Measurements from ENCODE around the gene CEACAM8. TPM values are rescaled to one million over a fixed set of nuclear protein-coding genes. Genes with fewer than 3 reads are reported as not detected.

CEACAM8 gene
- total RNA-seq, 2 donors from 2014 or later = not detected

GRCh38 chr19:42576241-42576640 is 18.5 kb downstream of the CEACAM8 start:
- no peak overlapping the region for H3K4me3 Mint-ChIP-seq
- TF ChIP-seq CTCF (conservative IDR thresholded peaks at IDR 0.05) = no peak
- no peak overlapping the region for H3K27ac Mint-ChIP-seq
- WGBS, 2 experiments (ENCODE audit: insufficient coverage in 1 of 2, insufficient read length in 1 of 2) = 90 to 100% methylated on average over 1 to 2 of the region's 2 CpGs
- no peaks in the 10 kb centered on the region for H3K36me3 ChIP-seq (ENCODE audit: control insufficient read depth, insufficient read depth, low read length)
- peaks cover 26% of the 10 kb centered on the region for H3K27me3 Mint-ChIP-seq (ENCODE audit: insufficient read depth)
- no peaks in the 10 kb centered on the region for H3K4me1 ChIP-seq (ENCODE audit: control insufficient read depth, insufficient read depth, low read length)
- no peak overlapping the region for H3K4me3 ChIP-seq (ENCODE audit: low read length)
- peaks cover 12% of the 10 kb centered on the region for H3K27me3 ChIP-seq (ENCODE audit: control insufficient read depth, insufficient read depth, low read length, poor library complexity, severe bottlenecking)
- H3K4me1 Mint-ChIP-seq = peaks cover 6% of the 10 kb centered on the region
- H3K27ac ChIP-seq (ENCODE audit: low read depth, low read length) = no peak overlapping the region
- no peaks in the 10 kb centered on the region for H3K36me3 Mint-ChIP-seq (ENCODE audit: low read depth)
- H3K9ac ChIP-seq (ENCODE audit: extremely low read depth, low read length, poor library complexity, severe bottlenecking) = no peak overlapping the region
- no peak for DNase-seq
- H3K9me3 Mint-ChIP-seq = no peaks in the 10 kb centered on the region
- H3K9me3 ChIP-seq (ENCODE audit: control insufficient read depth, low read length) = no peaks in the 10 kb centered on the region

- Histone ChIP-seq H3K9me3 (ENCODE audit: control insufficient read depth, low read length) (no peaks in the 10 kb centered on the region), H3K4me1 (ENCODE audit: control insufficient read depth, insufficient read depth, low read length) (no peaks in the 10 kb centered on the region), H3K27me3 (ENCODE audit: control insufficient read depth, insufficient read depth, low read length, poor library complexity, severe bottlenecking) (peaks cover 5% of the 10 kb centered on the region), H3K27ac (ENCODE audit: low read depth, low read length) (no peak overlapping the region), H3K4me3 (ENCODE audit: low read length) (no peak overlapping the region), H3K36me3 (ENCODE audit: control insufficient read depth, insufficient read depth, low read length) (no peaks in the 10 kb centered on the region), H3K9ac (ENCODE audit: extremely low read depth, low read length, poor library complexity, severe bottlenecking) (no peak overlapping the region)
- H3K4me3 Mint-ChIP-seq = no peak overlapping the region
- no peak overlapping the region for H3K27ac Mint-ChIP-seq
- WGBS, 2 experiments (ENCODE audit: insufficient coverage in 1 of 2, insufficient read length in 1 of 2) = 60% methylated on average over 1 of the region's 1 CpG; no CpG with 5 or more reads in 1 of the 2 experiments
- H3K27me3 Mint-ChIP-seq (ENCODE audit: insufficient read depth) = peaks cover 18% of the 10 kb centered on the region
- no peaks in the 10 kb centered on the region for H3K9me3 Mint-ChIP-seq
- no peaks in the 10 kb centered on the region for H3K36me3 Mint-ChIP-seq (ENCODE audit: low read depth)
- H3K4me1 Mint-ChIP-seq = peaks cover 6% of the 10 kb centered on the region
- TF ChIP-seq CTCF (conservative IDR thresholded peaks at IDR 0.05) = no peak
- no peak for DNase-seq
Observed at GRCh38 chr19:42573642-42574041, 21.1 kb downstream of the CEACAM8 start.

DNA sequence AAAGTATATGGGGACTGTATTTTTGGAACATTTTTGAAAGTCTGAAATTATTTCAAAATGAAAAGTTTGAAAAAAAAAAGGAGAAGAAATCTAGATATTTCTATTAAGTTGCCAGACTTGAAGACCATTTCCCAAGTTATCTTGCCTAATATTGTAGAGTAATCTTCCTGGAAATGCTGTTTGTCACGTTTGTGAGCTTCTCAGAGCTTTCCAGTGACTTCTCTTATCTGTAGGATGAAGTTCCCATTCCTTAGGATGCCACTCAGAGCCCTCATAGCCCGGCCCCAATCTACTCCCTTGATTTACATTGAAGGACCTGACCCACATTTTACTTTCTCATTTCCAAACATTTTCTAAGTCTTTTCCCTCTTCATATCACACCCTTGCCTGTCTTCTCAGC is 23.6 kb downstream of the CEACAM8 start:
- Mint-ChIP-seq H3K27ac (no peak overlapping the region), H3K4me1 (peaks cover 6% of the 10 kb centered on the region)

More for the DNA sequence above, 23.6 kb downstream of the CEACAM8 start:
- Histone ChIP-seq H3K4me3 (ENCODE audit: low read length) (no peak overlapping the region), H3K9ac (ENCODE audit: extremely low read depth, low read length, poor library complexity, severe bottlenecking) (no peak overlapping the region), H3K27me3 (ENCODE audit: control insufficient read depth, insufficient read depth, low read length, poor library complexity, severe bottlenecking) (no peaks in the 10 kb centered on the region), H3K36me3 (ENCODE audit: control insufficient read depth, insufficient read depth, low read length) (no peaks in the 10 kb centered on the region), H3K9me3 (ENCODE audit: control insufficient read depth, low read length) (no peaks in the 10 kb centered on the region), H3K27ac (ENCODE audit: low read depth, low read length) (no peak overlapping the region), H3K4me1 (ENCODE audit: control insufficient read depth, insufficient read depth, low read length) (no peaks in the 10 kb centered on the region)
- DNase-seq = no peak
- H3K4me3 Mint-ChIP-seq = no peak overlapping the region
- H3K36me3 Mint-ChIP-seq (ENCODE audit: low read depth) = no peaks in the 10 kb centered on the region
- TF ChIP-seq CTCF (conservative IDR thresholded peaks at IDR 0.05) = no peak
- H3K27me3 Mint-ChIP-seq (ENCODE audit: insufficient read depth) = peaks cover 16% of the 10 kb centered on the region
- no peaks in the 10 kb centered on the region for H3K9me3 Mint-ChIP-seq
- 75 to 80% methylated on average over 2 of the region's 2 CpGs for WGBS, 2 experiments (ENCODE audit: insufficient coverage in 1 of 2, insufficient read length in 1 of 2)

Data from endodermal cell (in vitro differentiated cells).